ENCODE measurements around the gene HMGB4.

Gene HMGB4

DNA sequence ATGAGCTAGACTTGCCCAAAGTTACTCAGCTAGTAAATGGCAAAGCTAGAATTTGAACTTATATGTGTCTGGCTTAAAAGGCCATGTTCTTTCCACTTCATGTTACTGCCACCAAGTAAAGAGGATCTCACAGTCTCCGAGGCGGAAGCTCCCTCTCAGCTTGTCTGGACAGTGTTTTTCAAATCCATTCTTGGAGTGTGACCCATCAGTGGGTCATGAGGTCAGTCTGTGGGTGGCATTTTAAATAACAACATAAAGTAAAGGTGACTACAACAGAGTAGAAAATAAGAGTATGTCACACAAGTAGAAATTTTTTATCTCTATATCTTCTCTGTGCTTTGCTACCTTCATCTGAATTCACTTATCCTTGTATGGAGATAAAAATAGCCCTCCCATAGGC is 3.2 kb upstream of the HMGB4 start:
- no peak overlapping the region for H3K4me3 ChIP-seq (ENCODE audit: low read length, poor library complexity, severe bottlenecking)
- no peaks in the 10 kb centered on the region for H3K9me3 ChIP-seq (ENCODE audit: insufficient read depth, low read depth, low read length)
- no peaks in the 10 kb centered on the region for H3F3A ChIP-seq (ENCODE audit: low read depth)
- H3K36me3 ChIP-seq (ENCODE audit: insufficient read depth, low read length): no peaks in the 10 kb centered on the region
- H3K27me3 ChIP-seq (ENCODE audit: insufficient read depth, low read length, poor library complexity, severe bottlenecking): no peaks in the 10 kb centered on the region
- H3K9ac ChIP-seq (ENCODE audit: low read depth, low read length, poor library complexity, severe bottlenecking): no peak overlapping the region
- no peak overlapping the region for H2AFZ ChIP-seq (ENCODE audit: low read length)
- no peak overlapping the region for H3K4me2 ChIP-seq (ENCODE audit: low read depth, low read length, poor library complexity, severe bottlenecking)
- H3K9me2 ChIP-seq (replicated peaks; ENCODE audit: low read depth, low read length): no peaks in the 10 kb centered on the region
- no peaks in the 10 kb centered on the region for H3K79me2 ChIP-seq (ENCODE audit: insufficient read depth, low read length)
- no peaks in the 10 kb centered on the region for H3K4me1 ChIP-seq (ENCODE audit: insufficient read depth, low read length, poor library complexity, severe bottlenecking)
- no peaks in the 10 kb centered on the region for H4K20me1 ChIP-seq (ENCODE audit: insufficient read depth, low read length, poor library complexity, severe bottlenecking)
- TF ChIP-seq, protein P1, sequence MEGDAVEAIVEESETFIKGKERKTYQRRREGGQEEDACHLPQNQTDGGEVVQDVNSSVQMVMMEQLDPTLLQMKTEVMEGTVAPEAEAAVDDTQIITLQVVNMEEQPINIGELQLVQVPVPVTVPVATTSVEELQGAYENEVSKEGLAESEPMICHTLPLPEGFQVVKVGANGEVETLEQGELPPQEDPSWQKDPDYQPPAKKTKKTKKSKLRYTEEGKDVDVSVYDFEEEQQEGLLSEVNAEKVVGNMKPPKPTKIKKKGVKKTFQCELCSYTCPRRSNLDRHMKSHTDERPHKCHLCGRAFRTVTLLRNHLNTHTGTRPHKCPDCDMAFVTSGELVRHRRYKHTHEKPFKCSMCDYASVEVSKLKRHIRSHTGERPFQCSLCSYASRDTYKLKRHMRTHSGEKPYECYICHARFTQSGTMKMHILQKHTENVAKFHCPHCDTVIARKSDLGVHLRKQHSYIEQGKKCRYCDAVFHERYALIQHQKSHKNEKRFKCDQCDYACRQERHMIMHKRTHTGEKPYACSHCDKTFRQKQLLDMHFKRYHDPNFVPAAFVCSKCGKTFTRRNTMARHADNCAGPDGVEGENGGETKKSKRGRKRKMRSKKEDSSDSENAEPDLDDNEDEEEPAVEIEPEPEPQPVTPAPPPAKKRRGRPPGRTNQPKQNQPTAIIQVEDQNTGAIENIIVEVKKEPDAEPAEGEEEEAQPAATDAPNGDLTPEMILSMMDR (conservative IDR thresholded peaks at IDR 0.05; ENCODE audit: low read length): no peak
- no peak for TF ChIP-seq EZH2phosphoT487 (IDR thresholded peaks at IDR 0.05; ENCODE audit: borderline replicate concordance)

DNA sequence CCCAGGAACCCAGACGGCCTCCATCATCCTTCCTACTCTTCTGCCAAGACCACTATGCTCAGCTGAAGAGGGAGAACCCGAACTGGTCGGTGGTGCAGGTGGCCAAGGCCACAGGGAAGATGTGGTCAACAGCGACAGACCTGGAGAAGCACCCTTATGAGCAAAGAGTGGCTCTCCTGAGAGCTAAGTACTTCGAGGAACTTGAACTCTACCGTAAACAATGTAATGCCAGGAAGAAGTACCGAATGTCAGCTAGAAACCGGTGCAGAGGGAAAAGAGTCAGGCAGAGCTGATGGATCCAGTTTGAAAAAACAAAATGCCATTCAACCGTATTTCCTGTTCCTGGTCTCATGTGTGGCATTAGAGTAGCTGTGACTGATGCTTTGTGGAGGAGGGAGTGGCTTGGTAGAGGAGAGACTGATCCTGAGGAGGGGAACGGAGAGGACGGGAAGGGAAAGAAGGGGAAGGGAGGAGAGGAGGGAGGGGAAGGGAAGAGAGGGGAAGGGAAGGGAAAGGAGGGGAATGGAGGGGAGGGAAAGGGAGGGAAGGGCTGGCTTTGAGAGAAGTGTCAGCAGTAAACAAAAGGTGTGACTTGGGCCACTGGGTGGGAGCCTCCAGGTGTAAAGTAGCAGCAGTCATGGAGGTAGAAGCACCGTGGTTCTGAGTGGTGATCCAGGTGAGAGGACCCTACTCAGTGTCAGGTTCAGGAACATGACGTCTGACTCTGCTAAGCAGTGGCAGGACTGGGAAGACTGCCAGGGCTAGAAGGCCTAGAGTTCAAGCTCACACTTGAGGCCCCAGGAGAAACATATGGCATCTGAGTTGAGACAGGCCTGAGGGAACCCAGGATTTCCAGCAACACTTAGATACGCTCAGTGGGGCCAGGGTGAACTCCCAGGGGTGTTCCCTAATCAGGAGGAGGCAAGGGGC is 846 bp downstream of the HMGB4 start:
- Histone ChIP-seq H3K27me3 (ENCODE audit: insufficient read depth, low read length, poor library complexity, severe bottlenecking) (no peaks in the 10 kb centered on the region), H3K4me1 (ENCODE audit: insufficient read depth, low read length, poor library complexity, severe bottlenecking) (no peaks in the 10 kb centered on the region), H4K20me1 (ENCODE audit: insufficient read depth, low read length, poor library complexity, severe bottlenecking) (no peaks in the 10 kb centered on the region), H3K4me2 (ENCODE audit: low read depth, low read length, poor library complexity, severe bottlenecking) (no peak overlapping the region), H3K36me3 (ENCODE audit: insufficient read depth, low read length) (no peaks in the 10 kb centered on the region), H3K79me2 (ENCODE audit: insufficient read depth, low read length) (no peaks in the 10 kb centered on the region), H2AFZ (ENCODE audit: low read length) (no peak overlapping the region), H3K9ac (ENCODE audit: low read depth, low read length, poor library complexity, severe bottlenecking) (no peak overlapping the region), H3F3A (ENCODE audit: low read depth) (no peaks in the 10 kb centered on the region), H3K9me2 (replicated peaks; ENCODE audit: low read depth, low read length) (no peaks in the 10 kb centered on the region), H3K9me3 (ENCODE audit: insufficient read depth, low read depth, low read length) (no peaks in the 10 kb centered on the region), H3K4me3 (ENCODE audit: low read length, poor library complexity, severe bottlenecking) (no peak overlapping the region)
- TF ChIP-seq, protein P1 (conservative IDR thresholded peaks at IDR 0.05; ENCODE audit: low read length): no peak
- no peak for TF ChIP-seq EZH2phosphoT487 (IDR thresholded peaks at IDR 0.05; ENCODE audit: borderline replicate concordance)

DNA sequence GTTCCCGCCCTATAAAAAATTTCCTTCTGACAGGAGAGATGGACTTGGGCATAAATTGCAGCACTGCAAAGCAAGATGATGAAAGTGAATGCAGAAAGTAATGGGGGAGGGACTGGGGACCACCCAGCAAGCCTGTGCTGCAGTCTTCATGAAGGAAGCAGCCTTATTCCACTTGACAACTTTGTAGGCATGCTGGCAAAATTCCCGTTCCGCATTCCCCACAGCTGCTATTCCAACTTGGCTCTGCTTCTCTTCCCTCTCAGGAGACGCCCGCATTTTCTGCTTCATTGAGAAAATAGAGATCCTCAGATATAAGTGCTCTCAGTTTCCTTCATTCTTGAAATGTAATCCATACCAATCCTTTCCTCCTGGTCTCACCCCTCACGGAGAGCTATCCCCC is 2.4 kb downstream of the HMGB4 start:
- Histone ChIP-seq H3F3A (ENCODE audit: low read depth) (no peaks in the 10 kb centered on the region), H3K79me2 (ENCODE audit: insufficient read depth, low read length) (no peaks in the 10 kb centered on the region), H4K20me1 (ENCODE audit: insufficient read depth, low read length, poor library complexity, severe bottlenecking) (no peaks in the 10 kb centered on the region), H3K4me2 (ENCODE audit: low read depth, low read length, poor library complexity, severe bottlenecking) (no peak overlapping the region), H3K27me3 (ENCODE audit: insufficient read depth, low read length, poor library complexity, severe bottlenecking) (no peaks in the 10 kb centered on the region), H3K4me3 (ENCODE audit: low read length, poor library complexity, severe bottlenecking) (no peak overlapping the region), H3K9ac (ENCODE audit: low read depth, low read length, poor library complexity, severe bottlenecking) (no peak overlapping the region), H2AFZ (ENCODE audit: low read length) (no peak overlapping the region), H3K9me3 (ENCODE audit: insufficient read depth, low read depth, low read length) (no peaks in the 10 kb centered on the region), H3K36me3 (ENCODE audit: insufficient read depth, low read length) (no peaks in the 10 kb centered on the region), H3K9me2 (replicated peaks; ENCODE audit: low read depth, low read length) (no peaks in the 10 kb centered on the region), H3K4me1 (ENCODE audit: insufficient read depth, low read length, poor library complexity, severe bottlenecking) (no peaks in the 10 kb centered on the region)
- TF ChIP-seq, protein P1 (conservative IDR thresholded peaks at IDR 0.05; ENCODE audit: low read length): no peak
- no peak for TF ChIP-seq EZH2phosphoT487 (IDR thresholded peaks at IDR 0.05; ENCODE audit: borderline replicate concordance)
